GM18526 (cell line): ENCODE data around the gene FXYD7.

Experiments
- POLR2A ChIP-seq: IDR thresholded peaks from 3 replicates; pipeline ENCODE4 v1.6.1; 2011; ENCODE audit not compliant: insufficient read length; ENCODE audit errors: extremely low read depth

FXYD7 gene

GRCh38 chr19:35143231-35143715 is at the start of gene FXYD7:
FXYD7 (plus strand) TSS chr19:35143255; CDS start chr19:35143334, 79 bp downstream.
- no peak for TF ChIP-seq POLR2A

GRCh38 chr19:35093430-35093829 is 49.6 kb upstream of the FXYD7 start:
- no peak for TF ChIP-seq POLR2A

GRCh38 chr19:35093941-35094647 is 49.0 kb upstream of the FXYD7 start:
- no peak for TF ChIP-seq POLR2A

- no peak for TF ChIP-seq POLR2A
Measured at GRCh38 chr19:35094656-35095055, 48.4 kb upstream of the FXYD7 start.

GRCh38 chr19:35095667-35096368 is 47.2 kb upstream of the FXYD7 start:
- no peak for TF ChIP-seq POLR2A

GRCh38 chr19:35098413-35099049 is 44.5 kb upstream of the FXYD7 start:
- no peak for TF ChIP-seq POLR2A

- TF ChIP-seq POLR2A: no peak
Measured at GRCh38 chr19:35099155-35099896, 43.7 kb upstream of the FXYD7 start.

- TF ChIP-seq POLR2A: no peak
Measured at GRCh38 chr19:35099897-35100275, 43.2 kb upstream of the FXYD7 start.

GRCh38 chr19:35100588-35101533 is 42.2 kb upstream of the FXYD7 start:
- no peak for TF ChIP-seq POLR2A

GRCh38 chr19:35104361-35104760 is 38.7 kb upstream of the FXYD7 start:
- TF ChIP-seq POLR2A: no peak

- TF ChIP-seq POLR2A: no peak
Measured at GRCh38 chr19:35105047-35105410, 38.0 kb upstream of the FXYD7 start.

- no peak for TF ChIP-seq POLR2A
Measured at GRCh38 chr19:35105411-35106290, 37.4 kb upstream of the FXYD7 start.

- TF ChIP-seq POLR2A: no peak
Measured at GRCh38 chr19:35106291-35106583, 36.8 kb upstream of the FXYD7 start.
